Measurements from ENCODE around the gene KRTAP10-6. TPM values are rescaled to one million over a fixed set of nuclear protein-coding genes. Genes with fewer than 3 reads are reported as not detected.
"Not testable (repeated sequence)": the region's sequence is repeated elsewhere in the genome, so short reads cannot be mapped to it uniquely, and the experiment has no call there.

Gene KRTAP10-6
- total RNA-seq, 1 experiment from 2014 or later, result not detected

DNA sequence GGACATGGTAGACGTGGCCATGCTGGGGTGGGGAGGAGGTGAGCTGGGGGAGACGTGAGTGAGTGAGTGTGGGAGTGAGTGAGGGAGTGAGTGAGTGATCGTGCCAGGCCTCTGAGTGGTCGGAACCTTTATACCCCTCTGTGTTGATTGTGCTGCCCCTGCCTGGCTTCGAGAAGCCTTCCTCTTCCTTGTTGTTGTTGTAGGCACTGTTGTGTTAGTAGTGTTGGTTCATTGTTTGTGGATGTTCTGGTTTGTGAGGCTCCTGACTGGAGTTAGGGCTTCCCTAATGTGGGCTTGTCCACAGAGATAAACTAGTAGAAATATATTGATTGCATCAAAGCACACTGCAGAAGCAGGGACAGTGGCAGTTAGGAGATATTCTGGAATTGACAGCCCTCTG, 33.6 kb downstream of the KRTAP10-6 start, which contains the start of gene KRTAP10-3:
Gene KRTAP10-3, minus strand, starts transcription at position 101 of the 400 bp plus-strand sequence. Its CDS starts 80 bp downstream, at position 21.
- no peak for DNase-seq
- H3K36me3 ChIP-seq, result no peaks in the 10 kb centered on the region
- no peak within 1 kb of the TSS for H3K4me3 ChIP-seq
- H3K9me3 ChIP-seq, result peaks cover 4% of the 10 kb centered on the region; the same call in 1 of the 2 replicates
- peaks cover 4% of the 10 kb centered on the region for H3K27me3 ChIP-seq

GRCh38 chr21:44558329-44558675, 34.0 kb downstream of the KRTAP10-6 start:
- H3K4me3 ChIP-seq, H3K36me3 ChIP-seq, H3K27me3 ChIP-seq, H3K9me3 ChIP-seq, DNase-seq: not testable (repeated sequence)

DNA sequence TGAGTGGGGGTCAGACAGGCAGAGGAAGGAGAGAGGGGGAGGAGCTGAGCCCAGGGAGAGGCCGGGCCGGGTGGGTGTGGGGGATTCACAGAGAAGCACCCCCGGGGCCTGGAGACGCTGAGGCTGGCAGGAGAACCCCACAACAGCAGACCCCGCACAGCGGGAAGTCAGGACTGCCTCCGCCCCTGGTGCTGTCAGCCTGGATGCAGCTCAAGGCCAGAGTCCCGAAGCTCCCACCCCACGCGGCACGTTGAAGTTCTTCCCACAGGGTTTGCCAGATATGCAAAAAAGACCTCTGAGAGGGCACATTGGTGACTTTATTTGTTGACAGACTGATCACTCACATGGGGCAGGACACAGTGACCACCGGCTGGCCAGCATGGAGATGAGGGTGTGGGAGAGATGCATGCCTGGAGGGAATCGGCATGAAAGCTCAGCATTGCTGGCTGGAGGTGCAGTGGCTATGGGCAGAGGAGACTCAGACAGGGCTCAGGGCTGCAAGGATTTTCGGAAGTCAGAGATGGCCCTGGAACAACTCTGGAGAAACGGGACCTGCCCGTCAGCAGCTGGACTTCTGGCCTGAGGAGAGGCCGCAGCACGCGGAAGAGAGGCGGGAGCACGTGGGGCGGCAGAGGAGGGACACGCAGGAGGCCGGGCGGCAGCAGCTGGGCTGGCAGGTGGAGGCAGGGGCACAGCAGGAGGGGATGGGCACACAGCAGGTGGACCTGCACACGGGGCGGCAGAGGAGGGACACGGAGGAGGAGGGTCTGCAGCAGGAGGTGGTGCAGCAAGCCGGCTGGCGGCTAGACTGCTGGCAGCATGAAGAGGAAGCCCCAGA, 34.6 kb downstream of the KRTAP10-6 start:
- H3K4me3 ChIP-seq, result no peak overlapping the region
- peaks cover 4% of the 10 kb centered on the region for H3K27me3 ChIP-seq
- no peak for DNase-seq
- peaks cover 4% of the 10 kb centered on the region; the same call in 1 of the 2 replicates for H3K9me3 ChIP-seq
- H3K36me3 ChIP-seq, result no peaks in the 10 kb centered on the region

- H3K36me3 ChIP-seq, result no peaks in the 10 kb centered on the region
- no peaks in the 10 kb centered on the region; the same call in 1 of the 2 replicates for H3K9me3 ChIP-seq
- H3K27me3 ChIP-seq, result no peaks in the 10 kb centered on the region; the same call in none of the 2 replicates
- no peak for DNase-seq
- no peak overlapping the region for H3K4me3 ChIP-seq
Measured at GRCh38 chr21:44556879-44557278, 35.4 kb downstream of the KRTAP10-6 start.

DNA sequence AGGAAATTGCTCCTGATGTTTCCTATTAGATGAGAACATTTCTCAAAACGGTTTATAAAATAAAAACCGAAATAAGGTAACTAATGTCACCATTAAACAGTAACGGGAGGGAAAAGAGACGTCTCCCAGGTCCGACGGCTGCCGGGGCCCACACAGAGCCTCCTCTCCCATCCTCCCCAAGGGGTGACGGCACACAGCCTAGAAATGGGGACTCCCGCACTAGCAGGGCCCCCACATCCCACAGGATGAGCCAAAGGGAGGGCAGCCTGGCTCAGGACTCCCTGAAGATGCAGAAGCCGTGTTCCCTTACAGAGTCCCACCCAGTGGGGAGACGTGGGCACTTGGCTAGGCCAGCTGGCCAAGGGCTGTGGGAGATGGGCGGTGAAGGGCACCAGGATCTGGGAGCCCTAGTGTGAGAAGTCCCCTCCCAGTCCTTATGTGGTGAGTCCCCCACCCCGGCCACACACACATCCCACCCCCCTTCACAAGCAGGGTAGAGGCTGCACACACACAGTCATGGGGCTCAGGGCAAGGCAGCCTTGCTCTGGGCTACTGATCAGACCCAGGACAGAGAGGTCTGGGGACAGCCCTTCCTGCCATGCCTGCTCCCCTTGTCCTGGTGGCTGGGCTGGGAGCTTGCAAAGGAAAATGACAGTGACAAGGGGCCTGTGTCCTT, 37.0 kb downstream of the KRTAP10-6 start:
- Histone ChIP-seq H3K4me3 (no peak overlapping the region), H3K27me3 (no peaks in the 10 kb centered on the region; the same call in none of the 2 replicates), H3K36me3 (no peaks in the 10 kb centered on the region), H3K9me3 (no peaks in the 10 kb centered on the region; the same call in 1 of the 2 replicates)
- DNase-seq, result no peak

- Histone ChIP-seq H3K9me3 (peaks cover 3% of the 10 kb centered on the region; the same call in 1 of the 2 replicates), H3K27me3 (0 out of 2 replicates have a peak, but pooled peaks cover 5% of the 10 kb centered on the region), H3K36me3 (no peaks in the 10 kb centered on the region), H3K4me3 (no peak overlapping the region)
- DNase-seq, result no peak
Measured at GRCh38 chr21:44552681-44553080, 39.6 kb downstream of the KRTAP10-6 start.

DNA sequence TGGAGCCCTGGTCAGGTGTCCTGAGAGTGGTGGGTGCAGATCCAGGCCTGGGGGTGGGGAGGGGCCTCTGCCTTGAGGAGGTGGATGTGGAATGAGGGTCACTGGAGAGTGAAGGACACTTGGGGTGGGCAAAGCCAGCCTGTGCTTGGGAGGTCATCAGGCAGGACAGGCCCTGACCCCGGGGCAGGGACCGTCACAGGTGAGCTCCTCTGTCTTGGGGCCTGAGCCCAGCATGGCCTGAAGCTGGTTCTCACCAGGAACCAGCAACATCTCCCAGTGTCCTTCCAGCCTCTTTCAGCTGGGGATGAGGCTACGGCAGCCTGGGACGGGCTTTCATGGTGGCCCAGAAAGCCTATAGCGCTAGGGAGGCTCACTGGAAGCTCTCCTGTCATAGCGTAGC, 40.2 kb downstream of the KRTAP10-6 start:
- Histone ChIP-seq H3K4me3 (no peak overlapping the region), H3K27me3 (0 out of 2 replicates have a peak, but pooled peaks cover 5% of the 10 kb centered on the region), H3K36me3 (no peaks in the 10 kb centered on the region), H3K9me3 (peaks cover 8% of the 10 kb centered on the region)
- DNase-seq, result no peak

- Histone ChIP-seq H3K36me3 (no peaks in the 10 kb centered on the region), H3K4me3 (no peak within 1 kb of the TSS), H3K27me3 (0 out of 2 replicates have a peak, but pooled peaks cover 5% of the 10 kb centered on the region), H3K9me3 (peaks cover 15% of the 10 kb centered on the region)
- DNase-seq, result no peak
Measured at GRCh38 chr21:44551340-44551961, 40.9 kb downstream of the KRTAP10-6 start, which contains the start of gene KRTAP10-2. TSS of gene KRTAP10-2 (minus strand) at chr21:44551505. CDS start at chr21:44551458, 47 bp downstream.

DNA sequence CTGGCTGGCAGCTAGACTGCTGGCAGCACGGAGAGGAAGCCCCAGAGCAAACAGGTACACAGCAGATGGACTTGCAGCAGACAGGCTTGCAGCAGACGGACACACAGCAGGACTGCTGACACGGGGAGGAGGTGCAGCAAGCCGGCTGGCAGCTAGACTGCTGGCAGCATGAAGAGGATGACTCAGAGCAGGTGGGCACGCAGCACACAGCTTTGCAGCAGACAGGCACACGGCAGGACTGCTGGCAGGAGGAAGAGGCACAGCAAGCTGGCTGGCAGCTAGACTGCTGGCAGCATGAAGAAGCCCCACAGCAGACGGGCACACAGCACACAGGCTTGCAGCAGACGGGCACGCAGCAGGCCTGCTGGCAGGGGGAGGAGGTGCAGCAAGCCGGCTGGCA, 41.5 kb downstream of the KRTAP10-6 start:
- peak; percentile 85 for DNase-seq
- Histone ChIP-seq H3K4me3 (no peak overlapping the region), H3K9me3 (peaks cover 19% of the 10 kb centered on the region), H3K36me3 (no peaks in the 10 kb centered on the region), H3K27me3 (0 out of 2 replicates have a peak, but pooled peaks cover 5% of the 10 kb centered on the region)

DNA sequence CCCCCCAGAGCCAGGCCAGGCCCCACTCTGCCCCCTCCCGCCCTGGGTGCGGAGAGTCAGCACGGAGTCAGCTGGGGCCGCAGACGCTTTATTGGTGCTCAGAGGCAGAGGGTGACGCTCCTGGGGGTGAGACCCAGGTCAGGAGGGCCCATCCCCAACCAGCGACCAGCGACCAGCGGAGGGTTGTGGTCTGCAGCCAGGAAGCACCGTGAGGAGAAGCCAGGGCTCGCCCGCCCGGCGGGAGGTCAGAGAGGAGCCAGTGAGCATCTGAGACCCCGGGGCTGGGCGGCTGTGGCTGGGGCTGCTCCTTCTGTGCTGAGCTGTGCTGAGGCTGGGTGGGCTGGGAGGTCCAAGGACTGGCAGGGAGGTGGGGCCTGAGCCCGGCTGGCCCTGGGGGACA, 42.0 kb downstream of the KRTAP10-6 start:
- not testable (repeated sequence) for H3K4me3 ChIP-seq, H3K36me3 ChIP-seq, H3K27me3 ChIP-seq, DNase-seq
- H3K9me3 ChIP-seq, result peaks cover 19% of the 10 kb centered on the region

DNA sequence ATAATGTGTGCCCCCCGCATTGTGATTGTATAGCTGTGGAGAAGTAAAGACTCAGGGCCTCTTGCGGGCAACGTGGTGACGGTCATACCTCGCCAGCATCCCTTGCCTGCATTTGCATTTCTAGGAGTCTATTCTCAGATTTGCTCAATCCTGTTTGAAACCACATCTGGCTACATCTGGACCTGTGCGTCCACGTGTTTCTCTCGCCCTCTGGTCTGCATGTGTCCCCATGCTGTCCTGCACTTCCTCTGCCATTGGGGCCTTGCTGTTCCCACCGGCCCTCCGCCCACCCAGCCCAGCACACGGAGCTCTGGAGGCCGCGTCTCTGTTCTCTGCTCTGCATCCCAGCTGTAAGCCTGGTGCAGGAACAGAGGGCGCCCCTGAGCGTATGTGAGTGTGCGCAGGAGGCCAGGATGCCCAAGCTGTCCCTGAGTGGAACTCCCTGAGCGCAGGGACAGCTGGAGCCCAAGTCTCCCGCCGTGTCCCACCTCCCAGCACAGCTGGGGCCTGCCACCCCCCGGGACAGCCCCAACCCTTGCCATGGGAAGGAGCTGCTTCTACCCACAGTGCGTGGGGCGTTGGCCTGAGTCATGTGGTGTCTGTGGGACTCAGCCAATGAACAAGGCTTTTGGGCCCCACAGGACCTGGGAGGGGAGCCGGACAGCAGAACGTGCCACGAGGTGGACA, 42.6 kb downstream of the KRTAP10-6 start:
- Histone ChIP-seq H3K27me3 (0 out of 2 replicates have a peak, but pooled peaks cover 5% of the 10 kb centered on the region), H3K36me3 (no peaks in the 10 kb centered on the region), H3K4me3 (no peak overlapping the region), H3K9me3 (peaks cover 19% of the 10 kb centered on the region)
- DNase-seq, result no peak

DNA sequence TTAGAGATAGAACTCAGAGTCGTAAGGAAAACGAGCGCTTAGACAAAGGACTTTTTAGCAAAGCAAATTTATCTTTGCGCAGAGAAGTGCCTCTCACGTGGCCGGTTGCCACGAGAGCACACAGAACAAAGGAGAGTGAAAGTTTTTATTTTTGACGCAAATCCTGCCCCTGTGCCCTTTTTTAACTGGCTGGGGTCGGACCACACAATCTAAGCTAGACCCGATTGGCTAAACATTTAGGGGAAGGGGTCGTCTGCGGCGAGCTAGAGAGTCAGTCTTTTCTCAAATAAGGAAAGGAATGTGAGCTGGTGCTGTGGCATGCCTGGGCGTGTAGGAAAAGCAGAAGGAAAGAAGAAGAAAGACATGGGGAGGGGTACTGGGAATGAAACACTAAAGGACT, 43.4 kb downstream of the KRTAP10-6 start:
- H3K36me3 ChIP-seq, result no peaks in the 10 kb centered on the region
- no peak for DNase-seq

GRCh38 chr21:44548381-44548780, 43.9 kb downstream of the KRTAP10-6 start:
- no peak for DNase-seq
- H3K36me3 ChIP-seq, result no peaks in the 10 kb centered on the region
- H3K9me3 ChIP-seq, result peaks cover 19% of the 10 kb centered on the region
- 0 out of 2 replicates have a peak, but pooled peaks cover 5% of the 10 kb centered on the region for H3K27me3 ChIP-seq
- H3K4me3 ChIP-seq, result no peak overlapping the region

More for the DNA sequence above, 43.4 kb downstream of the KRTAP10-6 start:
- Histone ChIP-seq H3K4me3 (no peak overlapping the region), H3K9me3 (peaks cover 19% of the 10 kb centered on the region), H3K27me3 (0 out of 2 replicates have a peak, but pooled peaks cover 5% of the 10 kb centered on the region)

GRCh38 chr21:44547656-44548331, 44.5 kb downstream of the KRTAP10-6 start:
- no peak for DNase-seq
- H3K36me3 ChIP-seq, result no peaks in the 10 kb centered on the region
- H3K27me3 ChIP-seq, result 0 out of 2 replicates have a peak, but pooled peaks cover 5% of the 10 kb centered on the region
- peaks cover 22% of the 10 kb centered on the region for H3K9me3 ChIP-seq
- H3K4me3 ChIP-seq, result no peak overlapping the region

DNA sequence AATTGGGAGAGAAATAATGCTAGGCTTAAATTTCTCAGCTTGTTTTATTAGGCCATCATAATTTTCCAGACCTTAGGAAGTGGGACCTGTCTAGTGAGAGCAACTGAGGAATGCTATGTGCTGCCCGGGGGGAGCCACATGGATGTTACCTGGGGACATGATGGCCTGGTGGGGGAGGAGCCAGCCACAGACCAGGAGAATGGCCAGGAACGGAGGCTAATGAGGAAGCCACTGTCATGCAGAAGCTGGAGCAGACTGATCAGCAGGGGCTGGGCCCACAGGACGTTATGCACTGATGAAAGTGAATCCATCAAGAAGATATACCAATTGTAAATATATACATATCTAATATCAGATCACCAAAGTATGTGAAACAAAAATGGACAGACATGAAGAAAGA, 47.7 kb downstream of the KRTAP10-6 start:
- 0 out of 2 replicates have a peak, but pooled peaks cover 5% of the 10 kb centered on the region for H3K27me3 ChIP-seq
- H3K4me3 ChIP-seq, result no peak overlapping the region
- H3K36me3 ChIP-seq, result no peaks in the 10 kb centered on the region
- DNase-seq, result no peak
- H3K9me3 ChIP-seq, result peaks cover 33% of the 10 kb centered on the region

GRCh38 chr21:44542716-44543115, 49.6 kb downstream of the KRTAP10-6 start:
- Histone ChIP-seq H3K27me3 (no peaks in the 10 kb centered on the region), H3K4me3 (no peak overlapping the region), H3K36me3 (no peaks in the 10 kb centered on the region), H3K9me3 (peaks cover 31% of the 10 kb centered on the region)
- DNase-seq, result no peak
